Osteocyte (in vitro differentiated cells): ENCODE results near the gene PCMT1. TPM values are rescaled to one million over a fixed set of nuclear protein-coding genes. Genes with fewer than 3 reads are reported as not detected.
"Not testable (repeated sequence)": the region's sequence is repeated elsewhere in the genome, so short reads cannot be mapped to it uniquely, and the experiment has no call there.

ENCODE experiments used
- DNase-seq: peaks from one replicate; pipeline ENCODE4 v3.0.0; 2021; ENCODE audit warnings: mixed read lengths; ENCODE audit not compliant: unreplicated experiment; ENCODE audit errors: extremely low spot score
- H3K27ac Mint-ChIP-seq: one replicate; pipeline ENCODE4 v1.8.0; 2021; ENCODE audit warnings: mild to moderate bottlenecking, mixed read lengths; ENCODE audit not compliant: unreplicated experiment
- H3K27me3 Mint-ChIP-seq: one replicate; pipeline ENCODE4 v1.8.0; 2021; ENCODE audit warnings: mixed read lengths; ENCODE audit not compliant: unreplicated experiment
- H3K36me3 Mint-ChIP-seq: one replicate; pipeline ENCODE4 v1.8.0; 2021; ENCODE audit warnings: mixed read lengths; ENCODE audit not compliant: unreplicated experiment
- H3K4me1 Mint-ChIP-seq: one replicate; pipeline ENCODE4 v1.8.0; 2021; ENCODE audit warnings: mixed read lengths; ENCODE audit not compliant: unreplicated experiment
- H3K4me3 Mint-ChIP-seq: one replicate; pipeline ENCODE4 v1.8.0; 2021; ENCODE audit warnings: mild to moderate bottlenecking, moderate library complexity, mixed read lengths; ENCODE audit not compliant: unreplicated experiment
- H3K9me3 Mint-ChIP-seq: one replicate; pipeline ENCODE4 v1.8.0; 2021; ENCODE audit warnings: mixed read lengths; ENCODE audit not compliant: unreplicated experiment
- total RNA-seq: library from RNA; stranded (reverse); gene quantifications from 2 replicates; pipeline ENCODE4 v1.2.1, GENCODE V29; 2021
- TF ChIP-seq, protein P1 (sequence below): fragments of 200-600 bp; sonication (generic); IDR thresholded peaks from 2 replicates; pipeline ENCODE4 v1.5.0; 2021; ENCODE audit warnings: antibody characterized with exemption, mild to moderate bottlenecking, moderate library complexity

The PCMT1 gene
- total RNA-seq, 1 donor from 2014 or later, result 75.8 TPM

DNA sequence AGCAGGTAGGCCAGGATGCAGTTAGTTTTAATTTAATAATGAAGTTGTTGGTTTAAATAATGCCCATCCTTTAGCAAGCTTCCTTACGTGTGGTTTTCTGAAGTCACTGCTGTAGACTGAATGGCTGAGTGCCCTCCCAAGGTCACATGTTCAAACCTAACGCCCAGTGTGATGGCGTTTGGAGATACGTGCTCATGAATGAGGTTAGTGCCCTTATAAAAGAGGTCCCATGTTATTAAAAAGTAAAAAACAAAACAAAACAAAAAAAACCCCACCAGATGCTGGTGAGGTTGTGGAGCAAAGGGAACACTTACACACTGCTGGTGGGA, 98.4 kb downstream of the PCMT1 start:
- no peak for DNase-seq
- peak overlapping the region; percentile 80 for H3K27ac Mint-ChIP-seq
- H3K27me3 Mint-ChIP-seq, result no peaks in the 10 kb centered on the region
- H3K36me3 Mint-ChIP-seq, result peaks cover 17% of the 10 kb centered on the region
- H3K4me1 Mint-ChIP-seq, result peaks cover 50% of the 10 kb centered on the region
- H3K4me3 Mint-ChIP-seq, result no peak overlapping the region
- no peaks in the 10 kb centered on the region for H3K9me3 Mint-ChIP-seq
- TF ChIP-seq, protein P1, sequence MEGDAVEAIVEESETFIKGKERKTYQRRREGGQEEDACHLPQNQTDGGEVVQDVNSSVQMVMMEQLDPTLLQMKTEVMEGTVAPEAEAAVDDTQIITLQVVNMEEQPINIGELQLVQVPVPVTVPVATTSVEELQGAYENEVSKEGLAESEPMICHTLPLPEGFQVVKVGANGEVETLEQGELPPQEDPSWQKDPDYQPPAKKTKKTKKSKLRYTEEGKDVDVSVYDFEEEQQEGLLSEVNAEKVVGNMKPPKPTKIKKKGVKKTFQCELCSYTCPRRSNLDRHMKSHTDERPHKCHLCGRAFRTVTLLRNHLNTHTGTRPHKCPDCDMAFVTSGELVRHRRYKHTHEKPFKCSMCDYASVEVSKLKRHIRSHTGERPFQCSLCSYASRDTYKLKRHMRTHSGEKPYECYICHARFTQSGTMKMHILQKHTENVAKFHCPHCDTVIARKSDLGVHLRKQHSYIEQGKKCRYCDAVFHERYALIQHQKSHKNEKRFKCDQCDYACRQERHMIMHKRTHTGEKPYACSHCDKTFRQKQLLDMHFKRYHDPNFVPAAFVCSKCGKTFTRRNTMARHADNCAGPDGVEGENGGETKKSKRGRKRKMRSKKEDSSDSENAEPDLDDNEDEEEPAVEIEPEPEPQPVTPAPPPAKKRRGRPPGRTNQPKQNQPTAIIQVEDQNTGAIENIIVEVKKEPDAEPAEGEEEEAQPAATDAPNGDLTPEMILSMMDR, result no peak

DNA sequence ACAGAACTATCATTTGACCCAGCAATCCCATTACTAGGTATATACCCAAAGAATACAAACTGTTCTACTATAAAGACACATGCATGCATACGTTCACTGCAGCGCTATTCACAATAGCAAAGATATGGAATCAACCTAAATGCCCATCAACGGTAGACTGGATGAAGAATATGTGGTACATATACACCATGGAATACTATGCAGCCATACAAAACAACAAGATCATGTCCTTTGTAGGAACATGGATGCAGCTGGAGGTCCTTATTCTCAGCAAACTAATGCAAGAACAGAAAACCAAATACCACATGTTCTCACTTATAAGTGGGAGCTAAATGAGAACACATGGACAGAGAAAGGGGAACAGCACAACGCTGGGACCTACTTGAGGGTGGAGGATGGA, 98.8 kb downstream of the PCMT1 start:
- H3K36me3 Mint-ChIP-seq, result peaks cover 17% of the 10 kb centered on the region
- H3K9me3 Mint-ChIP-seq, DNase-seq, H3K4me3 Mint-ChIP-seq, H3K27me3 Mint-ChIP-seq: not testable (repeated sequence)
- H3K4me1 Mint-ChIP-seq, result peaks cover 50% of the 10 kb centered on the region
- peak overlapping the region; percentile 80 for H3K27ac Mint-ChIP-seq

DNA sequence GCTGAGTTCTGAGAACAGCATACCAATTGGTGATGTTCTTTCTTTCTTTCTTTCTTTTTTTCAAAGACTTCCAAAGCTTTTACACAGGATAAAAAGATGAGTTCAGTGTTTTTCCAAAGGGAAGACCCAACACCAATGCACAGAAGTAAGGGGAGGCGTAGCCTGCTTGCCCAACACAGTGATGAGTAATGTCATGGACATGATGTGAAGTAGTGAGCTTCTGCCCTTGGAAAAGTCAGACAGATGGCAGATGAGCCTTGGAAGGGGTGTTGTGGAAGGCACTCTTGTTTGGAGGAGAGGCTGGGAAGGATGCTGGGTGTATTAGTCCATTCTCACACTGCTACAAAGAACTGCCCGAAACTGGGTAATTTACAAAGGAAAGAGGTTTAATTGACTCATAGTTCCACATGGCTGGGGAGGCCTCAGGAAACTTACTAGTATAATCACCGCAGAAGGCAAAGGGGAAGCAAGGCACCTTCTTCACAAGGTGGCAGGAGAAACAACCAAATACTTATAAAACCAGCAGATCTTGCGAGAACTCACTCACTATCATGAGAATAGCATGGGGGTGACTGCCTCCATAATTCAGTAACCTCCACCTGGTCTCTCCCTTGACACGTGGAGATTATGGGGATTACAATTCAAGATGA, 102.0 kb downstream of the PCMT1 start:
- no peak for DNase-seq
- Mint-ChIP-seq H3K27me3 (no peaks in the 10 kb centered on the region), H3K9me3 (no peaks in the 10 kb centered on the region), H3K4me3 (no peak overlapping the region), H3K36me3 (peaks cover 13% of the 10 kb centered on the region), H3K4me1 (peaks cover 58% of the 10 kb centered on the region), H3K27ac (peak overlapping the region; percentile 75)
- TF ChIP-seq, protein P1, result no peak

DNA sequence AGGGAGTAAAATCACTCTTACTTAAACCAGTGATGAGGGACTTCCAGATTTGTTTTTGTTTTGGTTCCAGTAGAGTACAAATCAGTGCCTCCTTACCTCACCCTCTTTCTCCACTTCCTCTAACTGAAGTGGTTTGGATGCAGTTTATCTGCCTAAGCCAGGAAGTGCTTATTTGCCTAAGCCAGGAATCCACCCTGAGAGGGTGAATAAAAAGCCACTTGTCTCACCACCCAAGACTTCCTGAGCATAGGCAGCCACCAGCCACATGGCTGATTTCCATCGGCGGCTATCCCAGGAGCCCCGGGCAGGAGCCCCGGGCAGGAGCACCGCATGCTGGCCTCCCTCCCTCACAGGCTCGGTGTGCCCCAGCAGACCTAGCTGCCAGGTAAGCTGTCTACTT, 102.6 kb downstream of the PCMT1 start:
- Mint-ChIP-seq H3K9me3 (no peaks in the 10 kb centered on the region), H3K36me3 (peaks cover 13% of the 10 kb centered on the region), H3K4me1 (peaks cover 61% of the 10 kb centered on the region), H3K27ac (peak overlapping the region; percentile 75), H3K4me3 (no peak overlapping the region), H3K27me3 (no peaks in the 10 kb centered on the region)
- TF ChIP-seq, protein P1, result no peak
- DNase-seq, result no peak

DNA sequence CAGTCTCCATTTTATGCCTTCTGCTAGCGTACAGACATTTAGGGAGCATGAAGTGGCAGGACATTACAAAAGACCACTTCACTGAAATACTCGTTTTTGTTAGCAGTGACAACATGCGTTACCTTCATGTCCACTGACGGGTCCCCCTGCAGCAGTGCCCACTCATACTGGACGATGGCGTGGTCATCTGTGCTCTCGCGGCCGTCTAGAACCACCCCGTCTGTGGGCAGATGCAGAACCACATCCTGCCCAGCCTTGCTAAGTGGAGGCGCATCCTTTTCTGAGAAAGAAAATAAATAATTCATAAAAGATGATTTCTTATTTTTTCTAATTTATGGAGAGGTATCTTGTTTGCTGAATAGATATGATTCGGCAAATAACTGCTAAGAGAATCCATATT, 103.3 kb downstream of the PCMT1 start:
- Mint-ChIP-seq H3K27me3 (no peaks in the 10 kb centered on the region), H3K27ac (peak overlapping the region; percentile 75), H3K36me3 (peaks cover 13% of the 10 kb centered on the region), H3K4me1 (peaks cover 62% of the 10 kb centered on the region), H3K9me3 (no peaks in the 10 kb centered on the region), H3K4me3 (no peak overlapping the region)
- TF ChIP-seq, protein P1, result no peak
- no peak for DNase-seq

DNA sequence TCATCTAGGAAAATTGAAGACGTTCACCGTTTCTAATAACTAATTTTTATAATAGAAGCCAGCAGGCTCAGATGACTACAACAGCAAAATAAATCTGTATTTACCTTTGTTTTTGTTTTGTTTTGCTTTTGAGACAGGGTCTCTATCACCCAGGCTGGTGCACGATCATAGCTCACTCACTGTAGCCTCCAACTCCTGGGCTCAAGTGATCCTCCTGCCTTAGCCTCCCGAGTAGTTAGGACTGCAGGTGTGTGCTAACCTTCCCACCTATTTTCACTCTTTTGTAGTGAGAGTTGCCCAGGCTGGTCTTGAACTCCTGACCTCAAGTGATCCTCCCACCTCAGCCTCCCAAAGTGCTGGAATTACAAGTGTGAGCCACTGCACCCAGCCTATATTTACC, 104.5 kb downstream of the PCMT1 start:
- H3K27me3 Mint-ChIP-seq, DNase-seq, H3K9me3 Mint-ChIP-seq, H3K4me3 Mint-ChIP-seq: not testable (repeated sequence)
- H3K36me3 Mint-ChIP-seq, result peaks cover 13% of the 10 kb centered on the region
- H3K27ac Mint-ChIP-seq, result peak overlapping the region; percentile 96
- peaks cover 68% of the 10 kb centered on the region for H3K4me1 Mint-ChIP-seq
